NCI-H1417 (cell line): Measurements from ENCODE around the gene CKLF.
"Not testable (repeated sequence)": the region's sequence is repeated elsewhere in the genome, so short reads cannot be mapped to it uniquely, and the experiment has no call there.

Experiments used
- DNase-seq, 3 experiments: peaks; one replicate each; lab custom pipeline; 2025; lab: John Stamatoyannopoulos, UW

Gene CKLF

DNA sequence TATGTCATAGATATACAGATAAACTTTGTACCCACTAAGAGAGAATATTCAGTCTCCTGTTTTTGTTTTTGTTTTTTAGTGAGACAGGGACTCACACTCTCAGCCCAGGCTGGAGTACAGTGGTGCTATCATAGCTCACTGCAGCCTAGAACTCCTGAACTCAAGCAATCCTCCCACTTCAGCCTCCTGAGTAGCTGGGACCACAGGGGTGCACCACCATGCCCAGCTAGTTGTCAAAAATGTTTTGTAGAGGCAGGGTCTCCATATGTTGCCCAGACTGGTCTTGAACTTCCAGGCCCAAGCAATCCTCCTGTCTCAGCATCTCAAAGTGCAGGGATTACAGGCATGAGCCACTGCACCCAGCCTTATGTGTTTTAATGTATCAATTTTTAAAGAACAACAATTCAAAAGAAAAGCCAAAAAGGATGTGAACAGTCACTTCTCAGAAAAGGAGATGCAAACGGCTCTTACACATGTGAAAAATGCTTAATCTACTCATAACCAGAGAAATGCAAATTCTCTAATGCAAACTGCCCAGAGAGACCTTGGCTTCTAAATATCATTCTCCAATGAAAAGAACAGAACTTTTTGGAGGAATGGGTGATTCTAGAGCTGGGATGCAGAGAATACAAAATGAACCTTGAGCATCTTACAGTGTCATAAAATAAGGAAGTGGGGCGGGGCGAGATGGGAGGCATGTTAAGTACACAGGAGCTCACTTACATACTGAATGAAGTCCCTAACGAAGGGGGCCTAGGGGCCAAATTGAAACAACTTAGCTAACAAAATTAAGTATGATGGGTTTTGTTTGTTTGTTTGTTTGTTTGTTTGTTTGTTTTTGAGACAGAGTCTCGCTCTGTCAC, 44.8 kb downstream of the CKLF start:
- DNase-seq = no peak

DNA sequence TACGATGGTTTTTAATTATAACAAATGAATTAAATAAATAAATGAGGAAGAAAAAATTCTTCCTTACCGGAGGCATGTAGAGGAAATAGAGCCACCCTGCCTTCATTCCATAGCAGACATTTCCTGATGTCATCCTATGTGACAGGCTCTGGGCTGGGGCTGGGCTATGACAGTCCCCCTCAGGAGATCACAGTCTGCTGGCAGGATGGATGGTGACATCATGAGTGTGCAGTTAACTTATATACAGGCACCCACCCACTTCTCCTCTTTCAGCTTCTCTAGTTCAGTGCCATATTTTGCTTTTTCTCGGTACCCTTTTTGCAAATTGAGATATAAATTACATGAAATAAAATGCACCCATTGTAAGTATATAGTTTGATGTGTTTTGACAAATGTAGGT, 45.7 kb downstream of the CKLF start:
- no peak for DNase-seq

DNA sequence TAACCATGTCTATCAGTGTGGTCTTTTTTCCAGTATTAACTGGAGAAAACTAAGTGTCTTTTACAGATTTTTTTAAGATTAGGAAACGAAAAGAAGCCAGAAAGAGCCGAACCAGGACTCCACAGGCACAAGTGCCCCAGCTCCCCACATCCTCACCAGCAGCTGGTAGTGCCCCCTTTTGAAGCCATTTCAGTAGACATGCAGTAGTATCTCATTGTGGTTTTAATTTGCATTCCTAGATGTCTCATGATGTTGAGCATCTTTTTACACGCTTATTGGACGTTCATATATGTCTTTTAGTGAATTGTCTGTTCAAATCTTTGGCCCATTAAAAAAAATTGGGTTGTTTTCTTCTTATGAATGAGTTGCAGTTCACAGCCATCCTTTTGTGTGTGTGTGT, 47.4 kb downstream of the CKLF start:
- no peak for DNase-seq

DNA sequence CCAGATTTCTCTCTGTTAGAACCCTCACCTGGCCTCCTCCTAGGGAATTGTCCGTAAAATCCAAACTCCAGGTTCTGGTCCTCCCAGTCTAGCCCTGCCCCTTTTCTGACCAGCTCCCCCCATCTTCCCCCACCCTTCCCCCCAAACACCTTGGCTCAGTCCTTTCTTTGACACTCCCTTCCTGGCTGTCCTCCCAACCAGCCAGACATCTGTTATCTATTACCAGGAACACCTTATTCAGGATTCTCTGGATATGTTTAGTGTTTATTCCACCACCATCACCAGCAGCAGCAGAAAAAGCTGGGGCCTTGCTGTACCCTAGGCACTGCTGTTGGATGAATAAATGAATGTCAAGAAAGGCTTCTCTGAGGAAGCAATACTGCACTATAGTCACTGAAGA, 48.1 kb downstream of the CKLF start:
- no peak for DNase-seq

DNA sequence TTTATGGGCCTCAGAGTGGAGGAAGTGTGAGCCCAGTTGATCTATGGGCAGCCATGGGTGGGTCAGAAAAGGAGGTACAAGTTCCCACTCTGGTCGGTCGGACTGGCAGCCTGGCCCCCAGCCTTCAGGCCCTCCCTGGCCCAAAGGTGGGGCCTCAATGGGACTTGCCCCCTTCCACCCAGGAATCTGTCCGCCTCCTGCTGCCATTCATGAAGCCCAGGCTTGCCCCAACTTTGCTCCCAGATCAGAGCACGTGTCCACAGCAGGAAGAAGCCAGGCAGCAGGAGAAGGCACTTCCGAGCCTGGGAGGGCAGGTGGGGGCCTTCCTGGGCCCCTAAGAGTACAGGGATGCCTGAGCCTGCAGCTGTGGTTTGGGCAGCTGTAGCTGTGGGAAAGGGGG, 49.1 kb downstream of the CKLF start:
- DNase-seq = no peak

DNA sequence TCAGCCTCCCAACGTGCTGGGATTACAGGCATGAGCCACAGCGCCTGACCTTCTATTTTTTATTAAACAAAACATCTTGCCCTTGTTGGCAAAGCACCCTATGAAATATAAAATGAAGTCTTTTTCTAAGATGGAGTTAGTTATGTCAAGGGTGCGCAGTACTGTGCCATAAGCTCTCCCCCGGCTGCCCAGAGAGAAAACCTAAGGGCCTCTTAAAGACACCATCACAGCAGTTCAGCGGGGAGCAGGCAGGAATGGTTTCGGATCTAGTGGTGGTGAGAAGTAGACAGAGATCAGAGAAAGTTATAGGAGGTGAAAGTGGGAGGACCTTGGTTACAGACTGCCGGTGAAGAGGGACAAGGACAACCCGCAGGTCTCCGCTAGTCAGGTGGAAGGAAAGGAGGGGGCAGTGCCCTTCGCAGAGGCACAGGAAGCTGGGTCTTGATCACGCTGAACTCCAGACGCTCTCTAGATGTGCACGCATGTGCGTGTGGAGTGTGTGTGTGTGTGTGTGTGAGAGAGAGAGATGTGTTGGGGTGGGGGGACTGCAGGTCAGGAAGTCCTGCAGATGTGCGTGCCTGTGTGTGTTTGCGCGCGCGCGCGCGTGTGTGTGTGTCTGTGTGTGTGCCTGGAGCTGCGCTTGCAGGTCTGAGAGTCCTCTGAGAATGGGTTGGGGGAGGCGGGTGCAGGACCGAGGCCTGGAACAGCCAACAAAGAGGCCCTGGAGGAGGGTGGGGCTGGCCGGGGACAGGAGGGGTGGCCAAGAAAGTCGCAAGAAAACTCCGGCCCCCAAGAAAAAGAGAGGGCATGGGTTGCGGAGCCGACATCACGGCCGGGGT, 51.4 kb downstream of the CKLF start:
- peak in 2 of 3 experiments; percentile 71 to 77 for DNase-seq

DNA sequence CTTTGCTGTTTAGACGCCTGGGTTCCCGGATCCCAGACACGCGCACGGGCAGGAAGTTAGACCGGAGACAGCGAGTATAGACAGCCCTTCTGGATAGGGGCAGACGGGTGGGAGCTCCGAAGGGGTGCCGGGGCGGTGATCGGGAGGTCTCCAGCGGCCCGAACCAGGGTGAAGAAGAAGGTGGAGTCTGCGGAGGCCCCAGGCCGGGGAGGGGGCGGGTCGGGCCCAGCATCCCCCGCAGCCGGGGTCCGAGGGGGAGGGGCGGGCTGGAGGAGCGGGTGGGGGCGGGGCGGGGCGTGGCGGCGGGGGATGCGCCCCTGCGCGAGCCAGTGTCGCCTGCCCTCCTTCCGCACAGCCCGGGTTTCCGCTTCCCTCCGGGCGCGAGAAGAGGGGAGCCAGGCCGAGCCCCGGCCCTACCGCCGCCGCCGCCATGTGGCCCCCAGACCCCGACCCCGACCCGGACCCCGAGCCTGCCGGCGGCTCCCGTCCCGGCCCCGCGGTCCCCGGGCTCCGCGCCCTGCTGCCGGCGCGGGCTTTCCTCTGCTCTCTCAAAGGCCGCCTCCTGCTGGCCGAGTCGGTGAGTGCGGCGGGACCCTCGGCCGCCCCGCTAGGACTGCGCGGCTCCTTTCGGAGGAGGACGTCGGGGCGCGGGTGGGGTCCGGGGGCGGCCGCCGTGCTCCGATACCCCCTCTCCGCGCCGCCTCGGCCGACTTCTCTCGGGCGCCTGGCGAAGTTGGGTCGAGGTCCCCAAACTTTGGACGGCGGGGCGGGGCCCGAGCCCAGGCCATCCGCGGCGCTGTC, 52.2 kb downstream of the CKLF start, which contains the start of gene CMTM3:
CMTM3 (plus strand) TSS at position 329 of the 801 bp plus-strand sequence; CDS start at position 431, 102 bp downstream.
- peak in 2 of 3 experiments; percentile 71 to 77 for DNase-seq

DNA sequence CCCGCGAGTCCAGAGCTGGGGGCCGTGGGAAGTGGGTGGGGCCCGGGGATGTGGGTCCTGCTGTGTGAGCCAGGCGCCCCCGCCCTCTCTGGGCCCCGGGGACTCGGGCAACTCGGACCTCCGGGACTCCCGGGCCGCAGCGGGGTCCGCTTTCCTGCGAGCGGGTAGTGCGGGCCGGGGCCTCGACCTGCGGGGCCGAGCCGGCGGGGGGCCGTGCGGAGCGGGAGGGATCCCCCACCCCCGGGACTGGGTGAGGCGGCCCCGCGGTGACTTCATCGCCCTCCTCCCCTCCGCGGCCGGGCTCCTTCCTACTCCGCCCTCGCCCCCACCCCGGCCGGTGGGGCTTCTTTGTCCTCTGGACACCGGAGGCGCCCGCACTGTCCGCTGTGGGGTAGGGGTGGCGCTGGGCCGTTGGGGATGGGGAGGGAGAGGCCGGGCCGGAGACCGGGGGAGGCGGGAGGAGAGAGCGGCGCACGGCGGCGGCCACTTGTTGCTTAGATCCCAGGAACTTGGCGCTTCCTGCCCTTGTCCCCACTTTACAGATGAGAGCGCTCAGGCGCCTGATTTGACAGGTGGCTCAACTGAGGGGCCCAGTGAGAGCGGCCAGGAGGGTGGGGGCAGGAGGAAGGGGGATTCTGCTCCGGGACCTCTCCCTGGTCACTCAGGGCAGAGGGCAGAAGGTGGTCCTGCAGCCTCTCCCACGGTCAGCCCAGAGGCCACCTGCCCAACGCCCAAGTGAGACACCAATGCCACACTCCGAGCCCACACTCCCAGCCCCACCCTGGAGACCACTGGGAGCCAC, 53.0 kb downstream of the CKLF start:
- peak in 2 of 3 experiments; percentile 39 to 55 for DNase-seq

DNA sequence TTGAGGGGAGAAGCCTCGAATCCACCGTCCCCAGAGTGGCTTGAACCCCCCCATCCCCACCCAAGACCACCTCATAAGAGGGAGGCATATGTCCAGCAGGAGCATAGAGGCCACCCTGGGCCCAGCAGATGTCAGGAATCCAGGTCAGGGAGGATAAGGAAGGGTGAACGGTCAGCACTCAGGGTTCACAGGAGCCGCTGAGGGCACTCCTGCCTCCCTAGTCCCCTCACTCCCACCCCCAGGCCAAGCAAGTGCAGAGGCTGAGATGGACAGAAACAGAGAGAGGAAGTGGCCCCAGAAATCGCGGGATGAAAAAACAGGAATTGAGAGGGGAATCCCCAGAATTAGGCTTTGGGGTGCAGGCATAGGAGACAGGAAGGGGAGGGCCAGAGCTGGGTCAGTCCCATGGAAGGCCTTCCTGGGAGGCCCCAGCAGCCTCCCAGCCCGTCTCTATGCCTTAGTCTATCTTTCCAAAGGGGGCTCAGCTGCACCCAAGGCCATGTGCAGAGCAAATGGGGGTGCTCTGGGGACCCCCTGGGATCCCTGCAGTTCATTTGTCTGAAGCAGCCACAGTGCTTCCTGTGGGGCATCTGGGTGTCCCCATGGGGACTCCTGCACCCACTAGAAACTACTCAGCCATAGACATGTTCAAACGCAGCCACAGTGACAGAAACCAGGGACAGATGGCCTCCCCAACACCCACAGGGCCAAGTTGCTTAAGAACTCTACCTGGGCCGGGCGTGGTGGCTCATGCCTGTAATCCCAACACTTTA, 53.8 kb downstream of the CKLF start:
- DNase-seq = no peak

DNA sequence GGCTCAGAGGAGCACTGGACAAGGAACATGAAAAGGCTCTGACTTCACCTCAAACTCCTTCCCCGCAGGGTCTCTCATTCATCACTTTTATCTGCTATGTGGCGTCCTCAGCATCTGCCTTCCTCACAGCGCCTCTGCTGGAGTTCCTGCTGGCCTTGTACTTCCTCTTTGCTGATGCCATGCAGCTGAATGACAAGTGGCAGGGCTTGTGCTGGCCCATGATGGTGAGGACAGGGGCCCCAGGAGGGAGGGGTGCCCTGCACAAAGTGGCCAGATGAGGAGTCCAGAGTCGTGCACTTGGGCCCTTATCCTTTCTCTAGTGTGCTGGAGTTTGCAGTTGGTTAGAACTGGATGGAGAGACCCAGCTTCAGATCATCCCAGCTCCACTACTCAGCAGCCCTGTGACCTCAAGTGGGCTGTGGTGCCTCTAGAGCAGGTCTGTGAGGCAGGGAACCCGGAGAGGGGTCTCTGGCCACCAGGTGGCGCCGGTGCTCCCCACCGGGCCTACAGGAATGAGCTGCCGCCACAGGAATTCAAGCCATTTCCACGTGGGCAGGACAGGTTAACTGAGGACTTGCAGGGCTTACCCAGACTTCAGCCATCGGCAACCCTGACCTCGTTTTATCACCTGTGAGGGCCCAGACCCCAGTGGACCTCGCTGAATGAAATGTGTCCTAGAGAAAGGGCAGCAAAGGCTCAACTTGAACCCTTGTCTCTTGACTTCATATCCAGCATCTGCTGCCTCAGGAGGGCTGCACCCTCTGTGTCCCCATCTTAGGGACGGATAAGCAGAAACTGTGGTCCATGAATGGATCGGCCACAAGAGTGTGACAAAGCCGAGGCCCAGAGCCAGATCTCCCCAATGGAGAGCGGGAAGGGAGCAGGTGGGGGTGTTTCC, 56.1 kb downstream of the CKLF start:
- DNase-seq = peak; percentile 16 to 76 (median 57)

DNA sequence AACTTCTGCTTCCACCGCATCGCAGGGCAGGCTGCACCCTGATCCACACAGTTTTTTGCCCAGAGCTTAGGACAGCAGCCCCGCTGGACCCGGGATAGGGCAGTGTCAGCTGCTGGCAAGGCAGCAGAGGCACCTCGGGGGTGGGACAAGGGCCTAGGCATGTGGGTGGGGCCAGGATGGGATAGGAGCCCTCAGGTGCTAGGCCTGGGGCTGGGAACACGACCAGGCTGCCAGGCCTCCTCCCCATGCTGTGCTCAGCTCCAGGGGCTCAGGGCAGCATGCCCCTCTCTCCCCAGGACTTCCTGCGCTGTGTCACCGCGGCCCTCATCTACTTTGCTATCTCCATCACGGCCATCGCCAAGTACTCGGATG, 56.7 kb downstream of the CKLF start:
- DNase-seq = no peak

DNA sequence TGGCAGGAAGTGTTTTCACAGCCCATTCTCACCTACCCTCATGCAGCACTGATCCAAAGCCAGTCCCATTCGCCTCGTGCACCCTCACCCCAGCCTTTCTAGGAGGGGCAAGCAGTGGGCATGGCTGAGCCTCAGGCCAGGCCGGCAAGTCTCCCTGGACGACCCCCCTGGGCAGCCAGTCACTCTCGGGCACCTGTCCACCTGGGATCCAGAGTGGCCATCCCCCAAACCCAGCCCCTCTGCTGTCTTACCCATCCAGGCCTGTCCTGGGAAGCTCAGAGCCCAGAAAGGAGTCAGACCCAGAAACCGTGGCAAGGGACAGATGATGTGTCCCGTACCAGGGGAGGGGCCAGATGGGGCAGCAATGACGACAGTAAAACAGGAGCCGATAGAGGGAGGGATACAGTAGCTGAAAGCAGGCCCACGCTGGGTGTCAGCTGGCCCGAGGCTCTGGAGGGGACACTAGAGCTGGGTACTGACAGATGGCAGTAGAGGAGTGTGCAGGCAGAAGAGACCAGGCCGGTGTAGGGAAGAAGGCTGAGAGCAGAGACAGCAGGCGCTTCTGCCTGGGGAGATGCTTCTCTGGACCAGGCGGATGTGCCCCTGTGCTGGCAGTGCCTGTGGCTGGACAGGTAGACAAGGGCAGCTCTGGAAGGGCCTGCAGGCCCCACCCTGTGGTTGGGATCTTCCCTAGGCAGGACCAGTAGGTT, 57.9 kb downstream of the CKLF start:
- DNase-seq = no peak

DNA sequence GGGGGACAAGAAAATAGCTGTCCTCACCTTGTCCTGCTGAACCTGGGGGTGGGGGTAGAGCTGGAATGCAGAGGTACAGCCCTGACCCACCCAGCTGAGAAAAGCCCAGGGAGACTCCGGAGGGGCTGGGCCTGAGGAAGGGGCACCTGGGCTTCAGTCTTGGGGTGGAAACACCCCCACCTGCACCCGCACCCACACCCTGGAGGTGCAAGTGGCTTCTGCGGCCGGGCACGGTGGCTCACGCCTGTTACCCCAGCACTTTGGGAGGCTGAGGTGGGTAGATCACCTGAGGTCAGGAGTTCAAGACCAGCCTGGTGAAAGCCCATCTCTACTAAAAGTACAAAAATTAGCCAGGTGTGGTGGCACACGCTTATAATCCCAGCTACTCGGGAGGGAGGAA, 59.5 kb downstream of the CKLF start:
- not testable (repeated sequence) for DNase-seq

DNA sequence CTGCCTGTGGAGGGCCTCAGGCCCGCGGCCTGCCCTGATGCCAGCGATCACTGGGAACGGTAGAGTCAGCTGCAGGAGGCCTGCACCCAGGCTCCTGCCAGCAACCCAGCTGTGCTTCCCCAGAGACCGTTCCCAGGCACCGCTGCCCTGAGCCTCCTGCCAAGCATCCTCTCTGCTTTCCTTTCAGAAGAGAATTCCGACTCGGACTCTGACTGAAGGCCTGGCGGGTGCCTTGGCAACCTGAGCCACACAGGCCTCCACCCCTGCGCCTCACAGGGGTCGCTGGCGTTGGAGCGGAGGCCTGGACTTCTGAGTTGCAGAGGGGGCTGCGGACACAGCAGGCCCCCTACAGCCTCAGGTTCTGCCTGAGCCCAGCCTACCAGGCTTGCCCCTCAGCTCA, 60.0 kb downstream of the CKLF start:
- DNase-seq = no peak

DNA sequence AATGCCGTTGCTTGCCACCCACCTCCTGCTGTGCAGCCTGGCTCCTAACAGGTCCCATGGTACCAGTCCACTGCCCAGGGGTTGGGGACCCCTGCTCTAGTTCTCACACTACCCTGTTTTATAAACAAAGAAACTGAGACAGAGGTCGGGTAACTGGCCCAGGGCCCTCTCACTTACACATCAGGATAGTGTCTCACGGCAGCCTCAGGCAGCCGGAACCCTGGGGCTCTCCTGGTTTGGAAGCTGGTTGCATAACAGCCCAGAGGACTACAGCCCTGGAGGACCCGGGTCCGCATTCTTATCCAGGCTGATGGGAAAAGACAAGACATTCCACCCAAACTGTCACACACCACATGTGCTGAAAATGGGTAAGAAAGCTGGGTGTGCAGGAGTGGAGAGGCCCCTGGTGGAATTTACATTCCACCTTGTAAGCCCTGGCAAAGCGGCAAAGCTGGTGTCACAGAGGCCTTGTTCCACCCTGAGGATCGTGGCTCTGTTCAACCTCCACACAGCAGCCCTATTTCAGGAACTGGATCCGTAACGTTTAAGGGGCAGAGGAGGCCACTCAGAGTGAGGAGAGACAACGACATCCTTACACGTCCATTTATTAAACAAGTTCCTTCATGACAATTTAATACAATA, 61.9 kb downstream of the CKLF start:
- no peak for DNase-seq
